DND-41 (cell line): Measurements from ENCODE around the gene MAP3K6.

Experiments
- ATAC-seq: fragments of 200-7000 bp; cut with Tn5 transposase; 3 replicates; pipeline ENCODE4 v1.9.1; 2021; ENCODE audit warnings: low read depth; ENCODE audit not compliant: insufficient read depth
- DNase-seq: peaks from one replicate; pipeline ENCODE4 v3.0.0-alpha.2; 2020
- H2AFZ ChIP-seq: 2 replicates; pipeline ENCODE4 v1.6.0; 2012; ENCODE audit warnings: low read depth, low read length
- H3K27ac ChIP-seq: 2 replicates; pipeline ENCODE4 v1.5.1; 2012; ENCODE audit warnings: low read length, inconsistent platforms
- H3K27me3 ChIP-seq: fragments of 200-600 bp; sonication (generic); 2 replicates; pipeline ENCODE4 v1.6.0; 2012; ENCODE audit warnings: low read length, mild to moderate bottlenecking, inconsistent platforms; ENCODE audit not compliant: insufficient read depth, poor library complexity
- H3K36me3 ChIP-seq: 2 replicates; pipeline ENCODE4 v1.5.1; 2012; ENCODE audit warnings: low read length, inconsistent platforms; ENCODE audit not compliant: insufficient read depth
- H3K4me1 ChIP-seq: 2 replicates; pipeline ENCODE4 v1.5.1; 2012; ENCODE audit warnings: mild to moderate bottlenecking, low read length; ENCODE audit not compliant: insufficient read depth
- H3K4me2 ChIP-seq: 2 replicates; pipeline ENCODE4 v1.6.0; 2012; ENCODE audit warnings: mild to moderate bottlenecking, moderate library complexity, low read length, inconsistent platforms; ENCODE audit not compliant: insufficient read depth
- H3K4me3 ChIP-seq, 2 experiments: fragments of 200-600 bp in 1 of 2; shearing (Covaris generic) in 1 of 2; 2 replicates each; pipeline ENCODE4 v1.5.1; 2012 to 2016; ENCODE audit warnings: inconsistent platforms in 2 of 2, low read length in 2 of 2, mild to moderate bottlenecking in 2 of 2, low read depth in 1 of 2, moderate library complexity in 1 of 2
- H3K79me2 ChIP-seq: 2 replicates; pipeline ENCODE4 v1.6.0; 2012; ENCODE audit warnings: low read length, inconsistent platforms; ENCODE audit not compliant: insufficient read depth
- H3K9ac ChIP-seq: 2 replicates; pipeline ENCODE4 v1.6.0; 2012; ENCODE audit warnings: low read depth, mild to moderate bottlenecking, inconsistent platforms, low read length, moderate library complexity
- H3K9me3 ChIP-seq: 2 replicates; pipeline ENCODE4 v1.5.1; 2012; ENCODE audit warnings: low read length, moderate library complexity, mild to moderate bottlenecking, inconsistent platforms; ENCODE audit not compliant: insufficient read depth, severe bottlenecking
- H4K20me1 ChIP-seq: 2 replicates; pipeline ENCODE4 v1.6.0; 2012; ENCODE audit warnings: low read length; ENCODE audit not compliant: insufficient read depth
- CTCF ChIP-seq: IDR thresholded peaks from 2 replicates; pipeline ENCODE4 v1.5.1; 2012; ENCODE audit warnings: borderline replicate concordance, low read length, moderate library complexity, mild to moderate bottlenecking; ENCODE audit not compliant: poor library complexity, severe bottlenecking; ENCODE audit errors: extremely low read depth
- EZH2 ChIP-seq: IDR thresholded peaks from 3 replicates; pipeline ENCODE4 v1.6.1; 2012; ENCODE audit warnings: borderline replicate concordance, low read depth, mild to moderate bottlenecking, moderate library complexity, low read length, inconsistent platforms; ENCODE audit not compliant: severe bottlenecking

The MAP3K6 gene

GRCh38 chr1:27380766-27381733 lies 14.3 kb upstream of the MAP3K6 start:
- no peak overlapping the region for H3K4me3 ChIP-seq
- no peaks in the 10 kb centered on the region for H3K9me3 ChIP-seq
- H3K4me2 ChIP-seq: no peak overlapping the region
- H3K79me2 ChIP-seq: no peaks in the 10 kb centered on the region
- H3K4me1 ChIP-seq: no peaks in the 10 kb centered on the region
- no peak overlapping the region for H3K9ac ChIP-seq
- no peaks in the 10 kb centered on the region for H3K27me3 ChIP-seq
- H3K27ac ChIP-seq: no peak overlapping the region
- no peaks in the 10 kb centered on the region for H4K20me1 ChIP-seq
- H2AFZ ChIP-seq: no peak overlapping the region
- DNase-seq: no peak
- no peak for ATAC-seq
- TF ChIP-seq EZH2: no peak
- TF ChIP-seq CTCF: no peak
- H3K36me3 ChIP-seq: no peaks in the 10 kb centered on the region

GRCh38 chr1:27380224-27380623 lies 13.5 kb upstream of the MAP3K6 start:
- Histone ChIP-seq H2AFZ (no peak overlapping the region), H3K9me3 (no peaks in the 10 kb centered on the region), H4K20me1 (no peaks in the 10 kb centered on the region), H3K4me2 (no peak overlapping the region), H3K4me3 (no peak overlapping the region), H3K36me3 (no peaks in the 10 kb centered on the region), H3K4me1 (no peaks in the 10 kb centered on the region), H3K27me3 (no peaks in the 10 kb centered on the region), H3K27ac (no peak overlapping the region), H3K9ac (no peak overlapping the region), H3K79me2 (no peaks in the 10 kb centered on the region)
- DNase-seq (no peak), ATAC-seq (no peak)
- no peak for TF ChIP-seq CTCF
- no peak for TF ChIP-seq EZH2

GRCh38 chr1:27379564-27380122 lies 12.9 kb upstream of the MAP3K6 start:
- Histone ChIP-seq H2AFZ (no peak overlapping the region), H3K9me3 (no peaks in the 10 kb centered on the region), H4K20me1 (no peaks in the 10 kb centered on the region), H3K27me3 (no peaks in the 10 kb centered on the region), H3K4me3 (no peak overlapping the region), H3K36me3 (no peaks in the 10 kb centered on the region), H3K27ac (no peak overlapping the region), H3K4me2 (no peak overlapping the region), H3K4me1 (no peaks in the 10 kb centered on the region), H3K9ac (no peak overlapping the region), H3K79me2 (no peaks in the 10 kb centered on the region)
- DNase-seq (no peak), ATAC-seq (no peak)
- TF ChIP-seq EZH2 (no peak), CTCF (no peak)
